Motor neuron (in vitro differentiated cells): ENCODE results near the gene SEMA3G. TPM values are rescaled to one million over a fixed set of nuclear protein-coding genes. Genes with fewer than 3 reads are reported as not detected.

ENCODE experiments used
- ATAC-seq, 8 experiments: fragments of 200-7000 bp; cut with Tn5 transposase; replicated peaks in 6 of 8; 2 replicates each; pipeline ENCODE4 v1.8.0; 2021; ENCODE audit warnings: mild to moderate bottlenecking in 8 of 8, moderate library complexity in 8 of 8
- H3K27ac ChIP-seq, 2 donors: fragments of 250-450 bp; sonication (Bioruptor Pico); 2 replicates each; pipeline ENCODE4 v1.9.0; 2021; ENCODE audit warnings: antibody characterized with exemption in 2 of 2, mild to moderate bottlenecking in 2 of 2, moderate library complexity in 1 of 2
- H3K4me1 ChIP-seq, 2 donors: fragments of 250-450 bp; sonication (Bioruptor Pico); replicated peaks in 1 of 2; 2 replicates each; pipeline ENCODE4 v1.6.1; 2021; ENCODE audit warnings: antibody characterized with exemption in 2 of 2, mild to moderate bottlenecking in 2 of 2, moderate library complexity in 1 of 2
- H3K4me3 ChIP-seq, 5 donors: fragments of 250-450 bp; sonication (Bioruptor Pico); 2 replicates each; pipeline ENCODE4 v1.9.0; 2021; ENCODE audit warnings: antibody characterized with exemption in 5 of 5, mild to moderate bottlenecking in 5 of 5, moderate library complexity in 4 of 5
- WGBS, 10 experiments: fragments of 450-650 bp; shearing (Covaris generic); methylation state at CpG; one replicate each; pipeline ENCODE4 v1.0.0; 2022; 5-methylcytosine and 5-hydroxymethylcytosine counted together
- in situ Hi-C, 9 experiments: fragments of 400-800 bp; cut with MboI; loops; one replicate each; pipeline ENCODE4 v1.15.0; 2021; ENCODE audit warnings: low sequenced_read_pairs in 9 of 9, low pct_unique_long_range_greater_than_20kb in 2 of 9; ENCODE audit not compliant: unreplicated experiment in 9 of 9
- total RNA-seq, 8 experiments: library from RNA; unstranded; fragments of 300-600 nt; gene quantifications; 2 replicates each; pipeline versions ENCODE4 v1.2.3 to v1.2.4, GENCODE V29; 2022

The SEMA3G gene
- total RNA-seq, 8 experiments from 2014 or later, result 0.05 to 0.91 (median 0.19) TPM

- in situ Hi-C loops, result no loop called here
- peaks cover 6 to 9% of the 10 kb centered on the region in 2 donors for H3K4me1 ChIP-seq
- no peak overlapping the region for H3K4me3 ChIP-seq
- WGBS, 10 experiments, result 80 to 100% (median 93%) methylated on average over 2 to 3 of the region's 4 CpGs; no CpG with 5 or more reads in 4 of the 10 experiments
- H3K27ac ChIP-seq, result no peak overlapping the region
- no peak for ATAC-seq
These were observed 39.2 kb downstream of the SEMA3G start for GRCh38 chr3:52405601-52406110.

GRCh38 chr3:52405066-52405465, 39.8 kb downstream of the SEMA3G start:
- in situ Hi-C loops, result no loop called here
- H3K27ac ChIP-seq, result no peak overlapping the region
- peaks cover 6 to 9% of the 10 kb centered on the region in 2 donors for H3K4me1 ChIP-seq
- H3K4me3 ChIP-seq, result no peak overlapping the region
- no peak for ATAC-seq
- WGBS, 10 experiments, result 87 to 100% (median 95%) methylated on average over 1 to 6 of the region's 6 CpGs; no CpG with 5 or more reads in 2 of the 10 experiments

- H3K27ac ChIP-seq, result no peak overlapping the region
- in situ Hi-C loops, result no loop called here
- ATAC-seq, result no peak
- 79 to 100% (median 100%) methylated on average over 1 to 7 of the region's 10 CpGs; no CpG with 5 or more reads in 3 of the 10 experiments for WGBS, 10 experiments
- H3K4me3 ChIP-seq, result no peak overlapping the region
- H3K4me1 ChIP-seq, result peaks cover 6 to 9% of the 10 kb centered on the region in 2 donors
These were observed 40.5 kb downstream of the SEMA3G start for GRCh38 chr3:52404391-52404790.

GRCh38 chr3:52403955-52404354, 40.9 kb downstream of the SEMA3G start:
- no peak overlapping the region for H3K27ac ChIP-seq

GRCh38 chr3:52403271-52403841, 41.5 kb downstream of the SEMA3G start:
- H3K27ac ChIP-seq, result no peak overlapping the region
- 90 to 100% (median 97%) methylated on average over 3 to 6 of the region's 19 CpGs; no CpG with 5 or more reads in 7 of the 10 experiments for WGBS, 10 experiments
- no peak overlapping the region for H3K4me3 ChIP-seq
- ATAC-seq, result peak in 1 of 8 experiments; percentile 2
- in situ Hi-C loops, result no loop called here
- peaks cover 0 to 1% of the 10 kb centered on the region in 2 donors for H3K4me1 ChIP-seq

More at GRCh38 chr3:52403955-52404354, 40.9 kb downstream of the SEMA3G start:
- ATAC-seq, result no peak
- WGBS, 10 experiments, result 80 to 100% (median 81%) methylated on average over 1 to 2 of the region's 3 CpGs; no CpG with 5 or more reads in 4 of the 10 experiments
- Histone ChIP-seq H3K4me3 (no peak overlapping the region), H3K4me1 (peaks cover 4 to 7% of the 10 kb centered on the region in 2 donors)
- in situ Hi-C loops, result no loop called here

- ATAC-seq, result no peak
- 83 to 100% (median 95%) methylated on average over 1 to 7 of the region's 11 CpGs; no CpG with 5 or more reads in 6 of the 10 experiments for WGBS, 10 experiments
These were observed 42.1 kb downstream of the SEMA3G start for GRCh38 chr3:52402706-52403270.

GRCh38 chr3:52402101-52402521, 42.8 kb downstream of the SEMA3G start:
- Histone ChIP-seq H3K4me1 (no peaks in the 10 kb centered on the region), H3K27ac (no peak overlapping the region), H3K4me3 (no peak overlapping the region)
- WGBS, 10 experiments, result 60 to 100% (median 100%) methylated on average over 1 to 2 of the region's 16 CpGs; no CpG with 5 or more reads in 6 of the 10 experiments
- ATAC-seq, result peak in 3 of 8 experiments; percentile 4 to 30 (median 9)
- in situ Hi-C loops, result no loop called here

More at GRCh38 chr3:52402706-52403270, 42.1 kb downstream of the SEMA3G start:
- Histone ChIP-seq H3K27ac (no peak overlapping the region), H3K4me3 (no peak overlapping the region), H3K4me1 (no peaks in the 10 kb centered on the region)
- in situ Hi-C loops, result no loop called here

- no CpG with 5 or more reads among the region's 1 CpG for WGBS, 10 experiments
- Histone ChIP-seq H3K27ac (no peak overlapping the region), H3K4me1 (no peaks in the 10 kb centered on the region), H3K4me3 (no peak overlapping the region)
- no peak for ATAC-seq
- in situ Hi-C loops, result no loop called here
These were observed 43.4 kb downstream of the SEMA3G start for GRCh38 chr3:52401551-52401950.

- no peak overlapping the region for H3K4me3 ChIP-seq
- peak in 2 of 8 experiments; percentile 5 to 6 for ATAC-seq
- no peak overlapping the region for H3K27ac ChIP-seq
- H3K4me1 ChIP-seq, result no peaks in the 10 kb centered on the region
- WGBS, 10 experiments, result 60% methylated on average over 1 of the region's 1 CpG; no CpG with 5 or more reads in 9 of the 10 experiments
- in situ Hi-C loops, result no loop called here
These were observed 43.9 kb downstream of the SEMA3G start for GRCh38 chr3:52401021-52401420.

- 80 to 100% (median 96%) methylated on average over 1 to 3 of the region's 10 CpGs; no CpG with 5 or more reads in 7 of the 10 experiments for WGBS, 10 experiments
- Histone ChIP-seq H3K4me1 (no peaks in the 10 kb centered on the region), H3K4me3 (no peak overlapping the region), H3K27ac (no peak overlapping the region)
- in situ Hi-C loops, result no loop called here
- ATAC-seq, result peak in 5 of 8 experiments; percentile 1 to 10 (median 4)
These were observed 44.6 kb downstream of the SEMA3G start for GRCh38 chr3:52400275-52400793.

- Histone ChIP-seq H3K4me1 (no peaks in the 10 kb centered on the region), H3K4me3 (no peak overlapping the region), H3K27ac (no peak overlapping the region)
- ATAC-seq, result peak in 4 of 8 experiments; percentile 5 to 13 (median 7)
- 67 to 100% (median 100%) methylated on average over 1 to 4 of the region's 6 CpGs; no CpG with 5 or more reads in 5 of the 10 experiments for WGBS, 10 experiments
- in situ Hi-C loops, result no loop called here
These were observed 45.3 kb downstream of the SEMA3G start for GRCh38 chr3:52399593-52399992.

GRCh38 chr3:52399131-52399530, 45.8 kb downstream of the SEMA3G start:
- Histone ChIP-seq H3K4me1 (no peaks in the 10 kb centered on the region), H3K4me3 (no peak overlapping the region), H3K27ac (no peak overlapping the region)
- 80 to 100% (median 96%) methylated on average over 1 to 3 of the region's 4 CpGs; no CpG with 5 or more reads in 6 of the 10 experiments for WGBS, 10 experiments
- peak in 1 of 8 experiments; percentile 4 for ATAC-seq
- in situ Hi-C loops, result no loop called here

GRCh38 chr3:52398670-52399081, 46.2 kb downstream of the SEMA3G start:
- ATAC-seq, result no peak
- Histone ChIP-seq H3K4me3 (no peak overlapping the region), H3K4me1 (no peaks in the 10 kb centered on the region), H3K27ac (no peak overlapping the region)
- WGBS, 10 experiments, result 83 to 100% (median 100%) methylated on average over 1 to 4 of the region's 5 CpGs; no CpG with 5 or more reads in 4 of the 10 experiments
- in situ Hi-C loops, result no loop called here
